DMS53 treated with DMSO at 0.1 percent for 48 hours (cell line): Measurements from ENCODE around the gene B4GALT7.
"Not testable (repeated sequence)": the region's sequence is repeated elsewhere in the genome, so short reads cannot be mapped to it uniquely, and the experiment has no call there.

Source experiments
- DNase-seq: peaks from one replicate; lab custom pipeline; 2025; ENCODE audit not compliant: unreplicated experiment; lab: John Stamatoyannopoulos, UW

B4GALT7 gene

GRCh38 chr5:177609076-177610059 is 9.4 kb downstream of the B4GALT7 start:
- no peak for DNase-seq

- no peak for DNase-seq
Measured at GRCh38 chr5:177610131-177610769, 10.3 kb downstream of the B4GALT7 start.

DNA sequence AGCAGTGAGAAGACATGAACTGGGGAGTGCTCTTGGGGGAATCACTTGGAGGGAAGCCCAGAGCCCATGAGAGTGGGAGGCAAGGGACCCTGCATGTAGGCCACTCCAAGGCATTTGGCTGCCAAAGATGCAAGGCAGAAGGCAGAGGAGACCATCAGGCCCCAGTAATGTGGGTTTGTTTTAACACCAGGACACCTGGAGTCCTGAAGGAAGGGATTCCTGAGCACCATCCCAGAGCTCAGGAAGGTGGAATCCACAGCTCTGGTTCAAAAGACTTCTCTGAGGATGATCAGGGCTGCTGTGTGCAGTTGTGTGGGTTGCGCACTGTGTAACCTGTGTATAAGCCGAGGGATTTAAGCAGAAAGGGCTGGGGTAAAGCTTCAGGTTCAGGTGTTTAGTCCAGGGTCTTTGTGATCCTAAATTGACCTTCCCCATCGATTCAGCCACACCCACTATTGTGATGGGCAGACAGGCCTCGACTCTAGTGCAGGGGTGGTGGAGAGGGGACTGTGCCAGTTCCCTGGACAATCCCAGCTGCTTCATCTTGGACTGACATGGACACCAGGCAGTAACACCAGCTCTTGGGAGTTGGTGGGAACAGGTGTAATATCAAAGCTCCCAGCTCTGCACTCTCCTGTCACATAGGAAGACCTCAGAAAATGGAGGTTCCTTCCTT is 11.0 kb downstream of the B4GALT7 start:
- no peak for DNase-seq

- DNase-seq, result no peak
Measured at GRCh38 chr5:177611446-177612214, 11.7 kb downstream of the B4GALT7 start.

DNA sequence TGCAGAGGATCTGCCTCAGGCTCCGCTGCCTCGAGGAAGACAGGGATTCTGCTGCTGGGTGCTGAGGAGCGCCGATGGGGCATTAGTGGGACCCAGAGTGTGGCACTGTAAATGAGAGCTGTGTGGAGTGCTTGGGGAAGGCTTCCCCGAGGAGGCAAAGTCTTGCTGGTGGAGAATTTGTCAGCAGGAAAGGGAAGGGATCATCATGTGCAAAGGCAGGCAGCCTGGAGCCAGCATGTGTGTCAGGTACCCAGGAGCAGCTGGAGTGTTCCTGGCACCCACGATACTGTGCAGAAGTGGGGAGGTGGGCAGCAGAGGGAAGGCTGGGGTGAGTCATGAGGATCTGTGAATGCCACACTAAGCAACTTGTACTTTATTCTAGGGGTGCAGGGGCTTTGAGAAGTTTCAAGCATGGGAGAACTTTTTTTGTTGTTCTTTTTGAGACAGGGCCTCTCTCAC is 12.3 kb downstream of the B4GALT7 start:
- DNase-seq, result no peak

GRCh38 chr5:177620560-177620959 is 20.6 kb downstream of the B4GALT7 start:
- DNase-seq, result no peak

- DNase-seq, result not testable (repeated sequence)
Measured at GRCh38 chr5:177624172-177624571, 24.2 kb downstream of the B4GALT7 start.

DNA sequence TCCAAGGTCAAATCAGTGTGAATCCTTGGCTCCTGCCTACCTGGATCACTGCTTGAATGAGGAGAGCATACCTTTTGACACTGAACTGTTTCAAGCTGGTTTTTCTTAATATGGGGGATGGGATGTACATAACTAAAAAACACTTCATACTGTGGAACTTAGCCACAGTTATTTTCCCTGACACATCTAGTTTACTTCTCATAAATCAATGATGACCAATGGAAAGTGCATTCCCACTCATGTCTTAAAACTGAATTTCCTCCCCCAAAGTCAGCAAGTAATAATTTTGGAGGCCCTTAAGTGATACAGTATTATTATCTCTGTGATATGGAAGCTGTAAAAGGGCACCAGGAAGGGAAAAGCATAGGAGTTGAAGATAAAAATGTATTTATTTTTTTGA is 30.3 kb downstream of the B4GALT7 start:
- DNase-seq, result not testable (repeated sequence)

DNA sequence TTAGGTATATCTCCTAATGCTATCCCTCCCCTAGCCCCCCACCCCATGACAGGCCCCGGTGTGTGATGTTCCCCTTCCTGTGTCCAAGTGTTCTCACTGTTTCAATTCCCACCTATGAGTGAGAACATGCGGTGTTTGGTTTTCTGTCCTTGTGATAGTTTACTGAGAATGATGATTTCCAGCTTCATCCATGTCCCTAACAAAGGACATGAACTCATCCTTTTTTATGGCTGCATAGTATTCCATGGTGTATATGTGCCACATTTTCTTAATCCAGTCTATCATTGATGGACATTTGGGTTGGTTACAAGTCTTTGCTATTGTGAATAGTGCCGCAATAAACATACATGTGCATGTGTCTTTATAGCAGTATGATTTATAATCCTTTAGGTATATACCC is 35.0 kb downstream of the B4GALT7 start:
- DNase-seq, result not testable (repeated sequence)

DNA sequence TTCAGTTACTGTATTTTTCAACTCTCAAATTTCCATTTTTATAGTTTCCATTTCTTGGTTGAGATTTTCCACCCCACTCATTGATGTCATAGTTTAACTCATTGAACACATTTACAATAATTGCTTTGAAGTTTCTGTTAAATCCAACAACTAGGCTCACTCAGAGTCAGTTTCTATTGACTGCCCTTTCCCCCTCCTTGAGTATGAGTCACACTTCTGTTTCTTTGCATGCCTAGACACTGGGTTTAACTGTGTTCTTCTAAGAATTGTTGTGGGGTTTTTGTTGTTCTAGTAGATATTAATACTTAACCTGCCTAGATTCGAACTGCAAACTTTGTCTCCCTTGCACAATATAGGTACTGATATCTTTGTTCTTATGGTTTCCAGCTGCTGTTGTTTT is 45.5 kb downstream of the B4GALT7 start:
- DNase-seq, result not testable (repeated sequence)

GRCh38 chr5:177651235-177651634 is 51.3 kb downstream of the B4GALT7 start:
- not testable (repeated sequence) for DNase-seq

GRCh38 chr5:177657846-177658245 is 57.9 kb downstream of the B4GALT7 start:
- DNase-seq, result not testable (repeated sequence)

GRCh38 chr5:177658542-177658941 is 58.6 kb downstream of the B4GALT7 start:
- not testable (repeated sequence) for DNase-seq
